HK-2 (cell line): ENCODE measurements around the gene KRT79.

ENCODE experiments used
- DNase-seq: peaks from one replicate; pipeline ENCODE4 v3.0.0-alpha.2; 2018; ENCODE audit not compliant: unreplicated experiment

KRT79 gene

GRCh38 chr12:52819731-52820510, 14.2 kb downstream of the KRT79 start:
- DNase-seq = no peak

GRCh38 chr12:52818887-52819420, 15.2 kb downstream of the KRT79 start:
- DNase-seq = no peak

GRCh38 chr12:52818388-52818787, 15.7 kb downstream of the KRT79 start:
- no peak for DNase-seq

GRCh38 chr12:52817699-52818238, 16.3 kb downstream of the KRT79 start:
- no peak for DNase-seq

GRCh38 chr12:52817003-52817698, 17.0 kb downstream of the KRT79 start:
- DNase-seq = no peak

GRCh38 chr12:52815676-52816588, 18.2 kb downstream of the KRT79 start:
- DNase-seq = no peak

GRCh38 chr12:52815161-52815560, 18.9 kb downstream of the KRT79 start:
- no peak for DNase-seq

- DNase-seq = no peak
Measured at GRCh38 chr12:52814710-52815155, 19.4 kb downstream of the KRT79 start.

GRCh38 chr12:52813885-52814709, 20.0 kb downstream of the KRT79 start, which contains the start of gene KRT4:
KRT4 (minus strand) TSS chr12:52814116; CDS start chr12:52814058, 58 bp downstream.
- DNase-seq = no peak

- DNase-seq = no peak
Measured at GRCh38 chr12:52813203-52813819, 20.8 kb downstream of the KRT79 start.

GRCh38 chr12:52812749-52813148, 21.4 kb downstream of the KRT79 start:
- no peak for DNase-seq

GRCh38 chr12:52812073-52812400, 22.1 kb downstream of the KRT79 start:
- DNase-seq = no peak

- DNase-seq = no peak
Measured at GRCh38 chr12:52811191-52812072, 22.7 kb downstream of the KRT79 start.

- DNase-seq = no peak
Measured at GRCh38 chr12:52810554-52810953, 23.6 kb downstream of the KRT79 start.

GRCh38 chr12:52809166-52809565, 24.9 kb downstream of the KRT79 start:
- no peak for DNase-seq

GRCh38 chr12:52808573-52809160, 25.4 kb downstream of the KRT79 start:
- DNase-seq = no peak

- DNase-seq = no peak
Measured at GRCh38 chr12:52807544-52808470, 26.3 kb downstream of the KRT79 start.
